Measurements from ENCODE around the gene SYT1. TPM values are rescaled to one million over a fixed set of nuclear protein-coding genes. Genes with fewer than 3 reads are reported as not detected.

Gene SYT1
- total and polyA plus RNA-seq, 2 donors (not counting 3 experiments of a cell fraction or from before 2014, with no cell fraction given), result 3.2 to 15.3 TPM

GRCh38 chr12:79119796-79120195 is 255.2 kb downstream of the SYT1 start:
- no peak for DNase-seq (ENCODE audit: low read depth, low spot score)
- POLR2A ChIA-PET, result no interaction called here

More at GRCh38 chr12:79119796-79120195, 255.2 kb downstream of the SYT1 start:
- no peaks in the 10 kb centered on the region for H3K4me1 ChIP-seq (ENCODE audit: control insufficient read depth, extremely low read depth, insufficient read depth, low read length)
- no peaks in the 10 kb centered on the region for H3K9me1 ChIP-seq (replicated peaks; ENCODE audit: control insufficient read depth, extremely low read depth, insufficient read depth, low read length)
- no peak overlapping the region for H3K27ac ChIP-seq (ENCODE audit: insufficient read depth, low read depth, low read length)
- no peak for TF ChIP-seq EZH2 (IDR thresholded peaks at IDR 0.05; ENCODE audit: borderline replicate concordance, low read depth, low read length, severe bottlenecking)
- TF ChIP-seq FOS (IDR thresholded peaks at IDR 0.05; ENCODE audit: borderline replicate concordance, insufficient read depth, low read length), result no peak
- no peak for TF ChIP-seq POLR2A (IDR thresholded peaks at IDR 0.05; ENCODE audit: low read depth, low read length)
- no peak for TF ChIP-seq CTCF (IDR thresholded peaks at IDR 0.05; ENCODE audit: extremely low read depth in 1 of 2, insufficient read depth in 1 of 2, low read depth in 1 of 2, low read length in 2 of 2)
- TF ChIP-seq MYC (IDR thresholded peaks at IDR 0.05; ENCODE audit: low read depth, low read length), result no peak
- TF ChIP-seq GATA2 (IDR thresholded peaks at IDR 0.05; ENCODE audit: insufficient read depth, insufficient read length, low read depth, low read length), result no peak
- no peak for TF ChIP-seq MAX (IDR thresholded peaks at IDR 0.05; ENCODE audit: insufficient read depth, insufficient read length)
- TF ChIP-seq JUN (IDR thresholded peaks at IDR 0.05; ENCODE audit: borderline replicate concordance, insufficient read depth, insufficient read length, low read depth), result no peak
- TF ChIP-seq POLR2AphosphoS5 (IDR thresholded peaks at IDR 0.05; ENCODE audit: insufficient read depth, low read depth, low read length), result no peak
- CTCF ChIA-PET, result interaction anchor here (0.6 to 1.5 kb wide), 6 partner anchors 12 to 649 kb away, joined by 3 to 4 read pairs (median 3); no protein-coding TSS in a partner anchor
- no peak overlapping the region for H3K9ac ChIP-seq (replicated peaks; ENCODE audit: extremely low read depth, insufficient read depth, low read length)
- BruUV-seq (replicated peaks), result no TSS peak
- no peaks in the 10 kb centered on the region for H3K36me3 ChIP-seq (ENCODE audit: control insufficient read depth in 2 of 2, extremely low read depth in 1 of 2, insufficient read depth in 2 of 2, low read length in 2 of 2)
- dilution Hi-C loops (cut with MboI; ENCODE audit: extremely low pct_ligation_motif_present, low sequenced_read_pairs) (no loop called here), intact Hi-C loops (cut with micrococcal nuclease) (loop anchor here (5.0 kb wide), 1 partner anchor 223 kb away; no protein-coding TSS in a partner anchor)
- no peaks in the 10 kb centered on the region for H4K20me1 ChIP-seq (replicated peaks; ENCODE audit: control insufficient read depth, extremely low read depth, insufficient read depth, low read length)
- H3K79me2 ChIP-seq (ENCODE audit: control insufficient read depth, insufficient read depth, low read length), result no peaks in the 10 kb centered on the region
- no peaks in the 10 kb centered on the region for H3K9me3 ChIP-seq (replicated peaks; ENCODE audit: control insufficient read depth, insufficient read depth, low read length)
- H3K4me2 ChIP-seq (ENCODE audit: insufficient read depth, low read length), result no peak overlapping the region
- no peaks in the 10 kb centered on the region for H3K27me3 ChIP-seq (ENCODE audit: control insufficient read depth in 2 of 2, insufficient read depth in 2 of 2, low read length in 2 of 2)
- H3K4me3 ChIP-seq (replicated peaks in 1 of 3; ENCODE audit: insufficient read depth in 1 of 3, low read depth in 1 of 3, low read length in 3 of 3), result no peak overlapping the region
- no peak overlapping the region for H2AFZ ChIP-seq (ENCODE audit: low read depth, low read length)
- no peak for FAIRE-seq

Measured in endothelial cell of umbilical vein (primary cell).